Measurements from ENCODE around the gene CHCHD1. TPM values are rescaled to one million over a fixed set of nuclear protein-coding genes. Genes with fewer than 3 reads are reported as not detected.

CHCHD1 gene
- total and polyA plus RNA-seq, 2 experiments from 2014 or later: 40.6 to 187 TPM

- Histone ChIP-seq H3K36me3 (ENCODE audit: insufficient read depth) (peaks cover 6% of the 10 kb centered on the region; the same call in 1 of the 2 replicates), H2AFZ (no peak overlapping the region), H3K4me1 (ENCODE audit: insufficient read depth) (no peaks in the 10 kb centered on the region), H3K27me3 (ENCODE audit: insufficient read depth) (no peaks in the 10 kb centered on the region), H3K27ac (ENCODE audit: low read depth) (no peak overlapping the region), H3K9me2 (ENCODE audit: insufficient read depth) (no peaks in the 10 kb centered on the region), H3K4me2 (no peak overlapping the region), H3K79me2 (replicated peaks; ENCODE audit: insufficient read depth) (no peaks in the 10 kb centered on the region), H3K4me3 (no peak overlapping the region), H3F3A (replicated peaks; ENCODE audit: low read depth) (no peaks in the 10 kb centered on the region), H4K20me1 (replicated peaks; ENCODE audit: insufficient read depth) (peaks cover 4% of the 10 kb centered on the region; the same call in 1 of the 2 replicates)
- Mint-ChIP-seq H3K36me3 (ENCODE audit: low read depth) (peaks cover 26% of the 10 kb centered on the region), H3K4me3 (no peak overlapping the region), H3K27ac (no peak overlapping the region), H3K9me3 (no peaks in the 10 kb centered on the region), H3K27me3 (ENCODE audit: insufficient read depth, low read depth, poor library complexity) (peaks cover 8% of the 10 kb centered on the region), H3K4me1 (peaks cover 3% of the 10 kb centered on the region; the same call in 2 of the 3 replicates)
- TF ChIP-seq ZNF331 (CRISPR knock-in tag; IDR thresholded peaks at IDR 0.05; ENCODE audit: low read depth) (no peak), ETS1 (IDR thresholded peaks at IDR 0.05) (no peak), EZH2phosphoT487 (IDR thresholded peaks at IDR 0.05; ENCODE audit: unreplicated experiment) (no peak), NANOG (IDR thresholded peaks at IDR 0.05; ENCODE audit: borderline replicate concordance) (no peak), EZH2 (IDR thresholded peaks at IDR 0.05; ENCODE audit: low read depth, unreplicated experiment) (no peak), CTCF (conservative IDR thresholded peaks at IDR 0.05; ENCODE audit: low read depth in 2 of 2) (no peak), JUNB (IDR thresholded peaks at IDR 0.05; ENCODE audit: unreplicated experiment) (no peak), ZNF462 (CRISPR knock-in tag; IDR thresholded peaks at IDR 0.05) (no peak), ZNF114 (CRISPR knock-in tag; IDR thresholded peaks at IDR 0.05) (no peak), STAT1 (IDR thresholded peaks at IDR 0.05; ENCODE audit: unreplicated experiment) (no peak), REST (IDR thresholded peaks at IDR 0.05; ENCODE audit: unreplicated experiment) (no peak), POLR2AphosphoS5 (IDR thresholded peaks at IDR 0.05; ENCODE audit: low read depth) (no peak), CREB1 (CRISPR knock-in tag; IDR thresholded peaks at IDR 0.05; ENCODE audit: low read depth) (no peak)
- no peak for DNase-seq (ENCODE audit: low spot score)
- ATAC-seq: no peak
Measured at GRCh38 chr10:73824146-73824725, 42.4 kb downstream of the CHCHD1 start.
